Mesothelial cell of epicardium (in vitro differentiated cells): ENCODE data around the gene SHCBP1L. TPM values are rescaled to one million over a fixed set of nuclear protein-coding genes. Genes with fewer than 3 reads are reported as not detected.

Experiments
- DNase-seq, 2 experiments: peaks; one replicate each; pipeline ENCODE4 v3.0.0; 2021; ENCODE audit warnings: low spot score in 2 of 2; ENCODE audit not compliant: unreplicated experiment in 2 of 2
- H3K27ac Mint-ChIP-seq: 2 replicates; pipeline ENCODE4 v1.8.0; 2021; ENCODE audit warnings: mixed read lengths
- H3K27me3 Mint-ChIP-seq: 2 replicates; pipeline ENCODE4 v1.8.0; 2021; ENCODE audit warnings: low read depth, mixed read lengths
- H3K36me3 Mint-ChIP-seq: 2 replicates; pipeline ENCODE4 v1.8.0; 2021; ENCODE audit warnings: mixed read lengths
- H3K4me1 Mint-ChIP-seq: 2 replicates; pipeline ENCODE4 v1.8.0; 2021; ENCODE audit warnings: mixed read lengths
- H3K4me3 Mint-ChIP-seq: 2 replicates; pipeline ENCODE4 v1.8.0; 2021; ENCODE audit warnings: mild to moderate bottlenecking, moderate library complexity, mixed read lengths
- H3K9me3 Mint-ChIP-seq: 2 replicates; pipeline ENCODE4 v1.8.0; 2021; ENCODE audit warnings: mixed read lengths
- total RNA-seq: library from RNA; stranded (reverse); gene quantifications from 3 replicates; pipeline ENCODE4 v1.2.1, GENCODE V29; 2021
- TF ChIP-seq, protein P1 (sequence below): fragments of 200-600 bp; sonication (generic); IDR thresholded peaks from one replicate; pipeline ENCODE4 v1.5.0; 2021; ENCODE audit warnings: antibody characterized with exemption; ENCODE audit not compliant: unreplicated experiment

Gene SHCBP1L
- total RNA-seq, 1 donor from 2014 or later = not detected

DNA sequence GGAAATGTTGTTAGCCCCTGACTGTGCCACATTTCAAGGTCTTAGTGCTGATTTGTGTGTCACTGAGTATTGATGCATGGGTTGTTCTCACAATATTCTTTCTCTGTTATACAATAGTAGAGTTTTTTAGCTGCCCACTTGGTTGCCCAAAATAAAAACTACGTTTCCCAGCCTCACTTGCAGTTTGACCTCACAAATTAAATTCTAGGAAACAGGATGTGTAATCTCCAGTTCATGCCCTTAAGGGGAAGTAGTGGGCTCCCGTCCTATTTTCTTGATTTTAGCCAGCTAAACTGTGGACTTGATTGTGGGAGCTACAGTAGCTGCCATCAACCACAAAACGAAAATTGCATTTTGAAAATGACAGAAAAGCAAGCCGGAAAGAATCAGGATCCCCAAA lies 42.9 kb upstream of the SHCBP1L start:
- Mint-ChIP-seq H3K4me1 (no peaks in the 10 kb centered on the region), H3K27me3 (no peaks in the 10 kb centered on the region), H3K36me3 (no peaks in the 10 kb centered on the region), H3K4me3 (no peak overlapping the region), H3K9me3 (no peaks in the 10 kb centered on the region), H3K27ac (no peak overlapping the region)
- TF ChIP-seq, protein P1, sequence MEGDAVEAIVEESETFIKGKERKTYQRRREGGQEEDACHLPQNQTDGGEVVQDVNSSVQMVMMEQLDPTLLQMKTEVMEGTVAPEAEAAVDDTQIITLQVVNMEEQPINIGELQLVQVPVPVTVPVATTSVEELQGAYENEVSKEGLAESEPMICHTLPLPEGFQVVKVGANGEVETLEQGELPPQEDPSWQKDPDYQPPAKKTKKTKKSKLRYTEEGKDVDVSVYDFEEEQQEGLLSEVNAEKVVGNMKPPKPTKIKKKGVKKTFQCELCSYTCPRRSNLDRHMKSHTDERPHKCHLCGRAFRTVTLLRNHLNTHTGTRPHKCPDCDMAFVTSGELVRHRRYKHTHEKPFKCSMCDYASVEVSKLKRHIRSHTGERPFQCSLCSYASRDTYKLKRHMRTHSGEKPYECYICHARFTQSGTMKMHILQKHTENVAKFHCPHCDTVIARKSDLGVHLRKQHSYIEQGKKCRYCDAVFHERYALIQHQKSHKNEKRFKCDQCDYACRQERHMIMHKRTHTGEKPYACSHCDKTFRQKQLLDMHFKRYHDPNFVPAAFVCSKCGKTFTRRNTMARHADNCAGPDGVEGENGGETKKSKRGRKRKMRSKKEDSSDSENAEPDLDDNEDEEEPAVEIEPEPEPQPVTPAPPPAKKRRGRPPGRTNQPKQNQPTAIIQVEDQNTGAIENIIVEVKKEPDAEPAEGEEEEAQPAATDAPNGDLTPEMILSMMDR = no peak
- no peak for DNase-seq

DNA sequence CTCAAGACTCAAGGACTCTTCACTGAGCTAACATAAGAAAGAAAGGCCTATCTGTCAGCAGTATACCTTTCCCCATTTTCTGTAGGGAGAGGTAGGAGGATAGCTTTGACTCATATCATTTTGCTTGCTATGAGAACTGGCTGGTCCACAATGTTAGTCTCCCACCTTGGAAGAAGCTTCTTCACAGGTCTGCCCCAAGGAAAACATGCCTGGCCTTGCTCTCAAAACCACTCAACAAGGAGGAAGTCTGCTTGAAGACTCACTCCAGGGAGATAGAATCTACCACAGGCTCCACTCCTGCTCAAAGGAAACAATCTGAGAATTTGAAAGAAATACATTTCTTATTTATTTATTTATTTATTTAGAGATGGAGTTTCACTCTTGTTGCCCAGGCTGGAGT lies 40.8 kb upstream of the SHCBP1L start:
- Mint-ChIP-seq H3K4me1 (no peaks in the 10 kb centered on the region), H3K27me3 (no peaks in the 10 kb centered on the region), H3K9me3 (no peaks in the 10 kb centered on the region), H3K27ac (no peak overlapping the region), H3K36me3 (no peaks in the 10 kb centered on the region), H3K4me3 (no peak overlapping the region)
- no peak for DNase-seq
- TF ChIP-seq, protein P1 = no peak

DNA sequence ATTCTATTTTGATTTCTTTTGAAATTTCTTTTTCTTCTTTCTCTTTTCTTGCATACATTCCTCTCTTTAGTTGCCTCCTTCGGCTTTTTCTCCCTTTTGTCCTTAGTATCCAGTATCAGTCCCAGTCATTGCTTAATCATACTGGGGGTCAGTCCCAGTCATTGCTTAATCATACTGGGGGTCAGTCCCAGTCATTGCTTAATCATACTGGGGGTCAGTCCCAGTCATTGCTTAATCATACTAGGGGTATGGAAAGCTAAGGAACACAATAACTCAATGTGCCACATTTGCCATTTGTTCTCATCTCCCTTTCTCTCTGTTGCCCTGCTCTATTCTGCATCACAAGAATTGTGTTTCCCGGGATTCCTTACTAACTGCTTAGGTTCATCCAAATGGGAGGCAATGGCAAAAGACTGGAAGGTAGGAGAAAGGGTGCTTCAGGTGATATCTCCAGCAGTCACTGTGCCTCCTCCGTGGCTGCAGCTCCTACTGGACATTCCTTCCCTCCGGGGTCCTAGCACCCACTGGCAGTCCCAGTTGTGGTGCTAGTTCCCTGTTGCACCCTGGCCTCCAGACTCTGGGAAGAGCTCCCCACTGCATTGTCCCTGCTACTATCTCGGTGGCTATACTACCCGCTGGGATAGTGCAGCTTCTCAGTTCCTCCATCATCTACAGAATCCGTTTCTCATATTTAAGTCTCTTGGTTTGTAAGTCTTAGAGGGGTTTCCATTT lies 37.6 kb upstream of the SHCBP1L start:
- Mint-ChIP-seq H3K4me3 (no peak overlapping the region), H3K27me3 (no peaks in the 10 kb centered on the region), H3K36me3 (no peaks in the 10 kb centered on the region), H3K4me1 (no peaks in the 10 kb centered on the region), H3K9me3 (peaks cover 5% of the 10 kb centered on the region), H3K27ac (no peak overlapping the region)
- DNase-seq = no peak
- TF ChIP-seq, protein P1 = no peak

DNA sequence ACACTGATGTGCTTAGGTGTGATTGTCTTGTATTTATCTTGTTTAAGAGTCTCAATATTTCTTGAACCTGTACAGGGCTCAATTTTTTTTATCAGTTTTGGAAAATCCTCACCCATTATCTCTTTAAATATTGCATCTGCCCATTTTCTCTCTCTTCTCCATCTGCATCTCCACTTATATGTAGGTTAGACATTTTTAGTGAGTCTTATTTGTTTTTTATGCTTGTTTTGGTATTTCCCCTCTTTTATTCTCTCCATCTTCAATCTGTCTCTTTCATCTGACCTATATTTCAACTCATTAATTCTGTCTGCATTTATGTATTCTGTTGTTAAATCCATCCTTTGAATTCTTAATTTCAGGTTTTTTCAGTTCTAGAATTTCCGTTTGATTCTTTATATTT lies 32.9 kb upstream of the SHCBP1L start:
- Mint-ChIP-seq H3K4me1 (no peaks in the 10 kb centered on the region), H3K27ac (no peak overlapping the region), H3K4me3 (no peak overlapping the region), H3K9me3 (peaks cover 12% of the 10 kb centered on the region), H3K36me3 (no peaks in the 10 kb centered on the region), H3K27me3 (no peaks in the 10 kb centered on the region)
- TF ChIP-seq, protein P1 = no peak
- no peak for DNase-seq

DNA sequence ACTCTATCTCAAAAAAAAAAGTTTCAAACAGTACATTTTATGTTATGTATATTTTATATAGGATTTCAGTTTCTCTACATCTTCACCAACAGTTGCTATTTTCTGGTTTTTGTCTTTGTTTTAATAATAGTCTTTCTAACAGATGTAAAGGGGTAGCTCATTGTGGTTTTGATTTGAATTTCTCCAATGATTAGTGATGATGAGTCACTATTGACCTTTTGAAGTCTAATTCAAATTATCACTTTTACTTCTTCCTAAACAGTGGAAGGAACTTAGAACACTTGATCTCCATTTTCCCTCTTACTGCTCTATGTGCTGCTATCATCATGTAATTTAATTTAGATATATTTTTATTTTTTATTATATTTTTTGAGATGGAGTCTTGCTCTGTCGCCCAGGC lies 31.7 kb upstream of the SHCBP1L start:
- no peaks in the 10 kb centered on the region for H3K36me3 Mint-ChIP-seq
- no peak for DNase-seq

More for the DNA sequence above, 31.7 kb upstream of the SHCBP1L start:
- H3K27ac Mint-ChIP-seq = no peak overlapping the region
- TF ChIP-seq, protein P1 = no peak
- H3K27me3 Mint-ChIP-seq = no peaks in the 10 kb centered on the region
- peaks cover 12% of the 10 kb centered on the region for H3K9me3 Mint-ChIP-seq
- no peak overlapping the region for H3K4me3 Mint-ChIP-seq
- no peaks in the 10 kb centered on the region for H3K4me1 Mint-ChIP-seq
